ENCODE results near the gene MAP1LC3B2. TPM values are rescaled to one million over a fixed set of nuclear protein-coding genes. Genes with fewer than 3 reads are reported as not detected.

MAP1LC3B2 gene
- total RNA-seq, 1 experiment from 2014 or later, result 1.5 TPM

- H3K18ac ChIP-seq (ENCODE audit: insufficient read length, low read depth, low read length), result no peak overlapping the region
- H3K14ac ChIP-seq (ENCODE audit: insufficient read depth, low read length), result no peak overlapping the region
- WGBS (ENCODE audit: extremely low coverage, insufficient read length, low lambda C conversion rate), result no CpG with 5 or more reads among the region's 1 CpG
- H3K27ac Mint-ChIP-seq, result no peak overlapping the region
- H4K5ac ChIP-seq (ENCODE audit: insufficient read length, low read depth, low read length), result no peak overlapping the region
- no peaks in the 10 kb centered on the region; the same call in 1 of the 2 replicates for H3K4me1 ChIP-seq (ENCODE audit: insufficient read depth, low read length)
- H3K27ac ChIP-seq (ENCODE audit: insufficient read length, low read depth, low read length), result no peak overlapping the region
- peaks cover 28 to 35% of the 10 kb centered on the region in 2 experiments for H3K4me1 Mint-ChIP-seq
- H3T11ph ChIP-seq (ENCODE audit: low read length), result no peak overlapping the region
- no peak overlapping the region for H3K23ac ChIP-seq (ENCODE audit: insufficient read length, low read depth, low read length)
- no peak overlapping the region for H2BK12ac ChIP-seq (ENCODE audit: insufficient read length, low read depth, low read length)
- H2BK5ac ChIP-seq (ENCODE audit: insufficient read length, low read length), result no peak overlapping the region
- TF ChIP-seq CTCF (conservative IDR thresholded peaks at IDR 0.05), result no peak
- no peak overlapping the region for H3K4me2 ChIP-seq (ENCODE audit: insufficient read depth, insufficient read length, low read length)
- no peak overlapping the region for H3K4me3 Mint-ChIP-seq
- H2BK15ac ChIP-seq (ENCODE audit: low read depth, low read length), result no peak overlapping the region
- H3K79me2 ChIP-seq (ENCODE audit: insufficient read depth, low read length), result no peaks in the 10 kb centered on the region
- no peak overlapping the region for H3K56ac ChIP-seq (ENCODE audit: insufficient read length, low read depth, low read length)
- no peak overlapping the region for H2AK5ac ChIP-seq (ENCODE audit: insufficient read length, low read length)
- no peak overlapping the region for H2BK120ac ChIP-seq (ENCODE audit: low read depth, low read length, poor library complexity, severe bottlenecking)
- H3K27me3 ChIP-seq (ENCODE audit: insufficient read depth, low read length), result no peaks in the 10 kb centered on the region
- H3K79me1 ChIP-seq (ENCODE audit: insufficient read depth, low read depth, low read length, poor library complexity, severe bottlenecking), result no peaks in the 10 kb centered on the region
- no peak overlapping the region for H2AFZ ChIP-seq (ENCODE audit: low read length)
- no peak overlapping the region for H4K91ac ChIP-seq (ENCODE audit: insufficient read length, low read depth, low read length)
- DNase-seq, result no peak
- H3K36me3 Mint-ChIP-seq (ENCODE audit: insufficient read depth in 1 of 3, low read depth in 3 of 3), result no peaks in the 10 kb centered on the region; a peak in 1 of 7 replicates
- peaks cover 2% of the 10 kb centered on the region for H3K27me3 Mint-ChIP-seq (ENCODE audit: low read depth)
- no peaks in the 10 kb centered on the region; a peak in 1 of 5 replicates for H3K9me3 Mint-ChIP-seq
- no peak overlapping the region for H4K8ac ChIP-seq (replicated peaks; ENCODE audit: insufficient read length, low read depth, low read length)
- H3K9ac ChIP-seq (ENCODE audit: extremely low read depth, insufficient read length, low read length), result no peak overlapping the region
- no peaks in the 10 kb centered on the region for H3K23me2 ChIP-seq (ENCODE audit: insufficient read length, low read depth, low read length, poor library complexity, severe bottlenecking)
- H2BK20ac ChIP-seq (ENCODE audit: low read depth, low read length, poor library complexity, severe bottlenecking), result no peak overlapping the region
- no peaks in the 10 kb centered on the region for H4K20me1 ChIP-seq (ENCODE audit: control insufficient read depth, insufficient read depth, insufficient read length)
- H3K4ac ChIP-seq (ENCODE audit: low read depth, low read length), result no peak overlapping the region
- no peaks in the 10 kb centered on the region for H3K9me3 ChIP-seq (ENCODE audit: control insufficient read depth, low read depth, low read length)
Observed at GRCh38 chr12:116597886-116598285, 38.7 kb downstream of the MAP1LC3B2 start.
